NCI-H2171 treated with DMSO at 0.1 percent for 48 hours (cell line): ENCODE data around the gene CITED1.
A peak's percentile ranks its signal among the peaks of the same experiment; 100 is the strongest.

Experiments used
- DNase-seq: peaks from one replicate; lab custom pipeline; 2025; lab: John Stamatoyannopoulos, UW

CITED1 gene

DNA sequence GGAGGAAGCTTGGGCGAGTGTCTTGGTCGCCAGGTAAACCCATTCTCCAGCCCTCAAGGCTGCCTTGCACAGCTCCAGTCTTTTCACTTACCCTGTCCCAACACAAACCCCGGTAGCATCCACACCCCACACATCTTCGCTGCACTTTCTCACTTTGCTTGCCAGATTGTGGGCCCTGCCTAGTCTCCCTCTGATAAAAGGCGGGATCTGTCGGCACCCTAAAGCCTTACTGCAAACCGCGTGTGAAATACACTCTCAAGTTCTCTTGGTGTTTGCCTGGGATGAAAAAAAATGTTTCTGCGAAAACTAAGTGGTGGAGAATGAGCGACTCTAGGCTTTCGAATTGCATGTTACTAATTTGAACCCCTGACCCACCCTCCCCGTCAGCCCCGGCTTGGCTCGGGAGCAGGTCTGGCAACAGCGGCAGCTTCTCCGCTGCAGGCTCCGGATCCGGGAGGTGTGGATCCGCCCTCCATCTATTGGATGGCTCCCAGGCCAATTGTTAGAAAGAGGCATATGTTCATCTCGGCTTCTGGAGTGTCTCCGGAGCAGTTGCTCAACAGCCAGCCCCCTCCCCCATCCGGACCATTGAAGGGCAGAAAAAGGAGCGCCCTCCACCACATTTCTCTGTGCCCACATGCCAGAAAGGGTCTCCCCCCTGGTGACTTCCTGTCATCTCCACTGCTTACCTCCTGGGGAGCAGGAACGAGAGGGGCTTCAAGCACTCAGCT is 3.0 kb upstream of the CITED1 start:
- DNase-seq: peak; percentile 81

- no peak for DNase-seq
Observed at GRCh38 chrX:72308209-72308565, 2.5 kb upstream of the CITED1 start.

DNA sequence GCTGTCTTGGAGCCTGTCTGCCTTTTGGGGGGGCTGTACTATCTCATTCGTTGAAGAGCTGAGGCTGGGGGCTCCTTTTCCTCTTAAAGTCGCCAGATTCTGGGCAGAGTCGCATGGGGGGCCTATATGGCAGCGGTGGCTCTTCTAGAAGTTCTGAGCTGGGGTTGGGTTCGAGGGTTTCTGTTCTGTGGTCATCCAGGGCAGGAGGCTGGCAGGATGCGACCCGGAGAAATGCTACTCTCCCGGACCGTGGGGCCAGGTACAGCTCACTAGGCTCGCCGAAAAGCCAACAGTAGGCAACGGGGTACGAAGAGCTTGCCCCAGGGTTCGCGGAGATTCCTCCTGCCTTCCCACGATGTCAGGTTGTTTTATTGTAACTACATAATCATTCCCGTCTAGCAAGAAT is 1.9 kb upstream of the CITED1 start:
- DNase-seq: no peak

DNA sequence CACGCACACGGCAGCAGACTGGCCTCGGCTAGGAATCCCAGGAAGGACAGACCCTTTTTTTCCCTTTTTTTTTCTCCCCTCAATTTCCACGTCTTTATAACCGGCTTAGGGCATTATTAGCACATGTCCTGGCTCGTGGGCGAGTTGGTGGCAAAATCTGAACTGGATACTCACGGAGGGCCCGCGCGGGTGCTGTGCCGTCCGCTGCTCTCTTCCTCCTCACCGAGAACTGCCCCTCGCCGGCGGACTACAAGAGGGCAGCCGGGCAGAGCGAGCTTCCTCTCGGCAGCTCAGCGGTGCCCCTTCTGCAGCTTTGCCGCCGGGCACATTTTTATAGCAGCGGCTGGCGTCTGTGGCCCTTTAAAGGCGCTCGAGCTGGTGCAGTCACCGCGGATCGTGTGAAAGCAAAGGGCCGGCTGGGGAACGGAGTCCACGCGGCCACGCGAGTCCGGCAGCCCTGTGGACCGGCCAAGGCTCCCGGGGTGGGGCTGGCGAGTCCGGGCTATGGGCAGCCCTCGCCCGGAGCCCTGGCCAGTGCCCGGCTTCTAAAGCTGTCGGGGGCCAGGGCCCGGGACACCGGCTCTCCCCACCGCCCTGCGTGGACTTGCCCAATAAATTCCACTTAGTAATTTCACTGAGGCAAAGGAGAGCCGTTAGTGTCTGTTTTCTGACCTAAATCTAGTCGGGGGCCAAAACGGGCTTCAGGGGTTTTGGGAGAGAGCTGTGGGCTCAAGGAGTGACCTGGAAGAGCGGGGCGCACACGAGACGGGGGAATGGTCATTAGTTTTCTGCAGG is 1.3 kb upstream of the CITED1 start:
- peak; percentile 82 for DNase-seq

- no peak for DNase-seq
Observed at GRCh38 chrX:72306085-72306801, 529 bp upstream of the CITED1 start.

- no peak for DNase-seq
Observed at GRCh38 chrX:72304877-72305276, 837 bp downstream of the CITED1 start.

DNA sequence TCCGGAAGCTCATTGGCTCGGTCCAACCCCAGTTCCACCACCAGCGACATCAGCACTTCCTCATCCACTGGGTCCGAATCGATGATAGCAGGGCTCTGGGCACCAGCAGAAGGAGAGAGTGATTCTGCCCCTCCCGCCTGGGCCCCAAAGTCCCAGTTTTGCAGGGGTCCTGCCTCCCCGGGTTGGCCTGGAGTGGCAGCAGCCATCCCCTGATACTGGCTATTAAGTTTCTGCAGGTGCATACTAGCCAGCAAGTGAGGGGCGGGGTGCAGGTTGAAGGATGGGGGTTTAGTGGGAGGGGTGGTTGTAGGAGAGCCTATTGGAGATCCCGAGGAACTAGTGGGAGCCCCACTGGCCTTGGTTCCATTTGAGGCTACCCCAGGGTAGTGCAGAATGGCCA is 3.9 kb downstream of the CITED1 start:
- no peak for DNase-seq

- DNase-seq: no peak
Observed at GRCh38 chrX:72299891-72300630, 5.7 kb downstream of the CITED1 start.

- no peak for DNase-seq
Observed at GRCh38 chrX:72297953-72298730, 7.6 kb downstream of the CITED1 start.

GRCh38 chrX:72296991-72297390 is 8.7 kb downstream of the CITED1 start:
- DNase-seq: no peak

DNA sequence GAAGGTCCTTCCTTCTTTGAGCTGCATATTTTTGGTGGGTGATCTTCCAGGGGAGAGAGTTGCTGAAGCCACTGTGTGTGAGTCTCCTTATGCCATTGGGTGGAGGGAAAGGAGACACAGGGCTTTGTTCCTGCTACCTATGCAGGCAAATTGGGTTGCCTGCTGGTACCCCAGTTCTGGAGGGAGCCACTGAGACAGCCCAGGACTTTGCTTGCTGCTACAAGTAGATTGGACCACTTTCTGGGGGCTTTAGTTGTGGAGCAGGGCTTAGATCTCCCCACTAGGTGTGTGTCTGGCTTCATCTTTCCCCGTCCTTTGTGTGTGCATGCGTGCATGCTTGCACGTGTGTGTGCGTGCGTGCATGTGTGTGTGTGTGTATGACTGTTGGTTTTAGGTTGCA is 10.0 kb downstream of the CITED1 start:
- DNase-seq: no peak

GRCh38 chrX:72294497-72294896 is 11.2 kb downstream of the CITED1 start:
- DNase-seq: no peak

- DNase-seq: no peak
Observed at GRCh38 chrX:72282302-72282701, 23.4 kb downstream of the CITED1 start.

- DNase-seq: no peak
Observed at GRCh38 chrX:72280321-72280845, 25.3 kb downstream of the CITED1 start.

DNA sequence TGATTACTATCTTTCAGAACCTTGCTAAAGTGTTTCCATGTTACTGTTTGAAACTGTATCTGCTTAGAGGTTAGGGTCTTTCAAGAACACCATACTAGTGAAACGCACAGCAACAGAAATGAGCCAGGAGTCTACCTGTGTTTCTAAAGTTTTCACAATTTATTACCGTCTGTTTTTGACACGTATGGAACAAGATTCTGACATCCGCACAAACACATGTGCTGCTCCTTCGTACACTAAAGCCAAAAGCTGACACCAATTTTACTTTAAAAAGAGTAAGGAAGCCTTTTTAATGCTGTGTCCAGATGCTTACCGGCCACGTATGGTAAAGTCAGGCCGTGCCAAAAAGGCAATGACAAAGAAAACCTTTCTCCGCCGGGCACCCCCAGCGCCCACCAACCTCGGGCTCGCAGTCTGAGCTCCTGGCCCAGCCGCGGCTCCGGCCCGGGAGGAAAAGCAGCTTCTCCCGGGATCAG is 29.2 kb downstream of the CITED1 start:
- no peak for DNase-seq

DNA sequence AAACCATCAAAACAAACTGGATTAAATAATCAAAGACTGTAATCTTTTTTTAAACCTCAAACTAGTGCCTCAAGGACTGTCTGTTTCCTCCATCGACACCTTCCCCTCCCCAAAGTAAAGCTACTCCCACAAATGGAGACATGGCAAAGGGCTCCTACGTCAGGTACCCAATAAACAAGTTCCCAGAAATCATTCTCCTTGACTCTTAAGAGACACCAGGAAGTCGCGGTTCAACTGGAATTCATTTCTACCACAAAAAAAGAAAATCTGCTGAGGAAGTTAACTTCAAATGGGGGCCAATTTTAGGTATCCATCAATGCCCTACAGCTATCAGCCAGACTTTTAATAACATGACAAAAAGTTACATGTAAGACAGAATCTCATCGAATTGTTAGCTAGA is 31.2 kb downstream of the CITED1 start:
- no peak for DNase-seq

GRCh38 chrX:72273718-72274117 is 32.0 kb downstream of the CITED1 start:
- DNase-seq: no peak

GRCh38 chrX:72272868-72273267 is 32.8 kb downstream of the CITED1 start:
- no peak for DNase-seq

- DNase-seq: peak; percentile 72
Observed at GRCh38 chrX:72271812-72272211, 33.9 kb downstream of the CITED1 start.

GRCh38 chrX:72271091-72271788 is 34.5 kb downstream of the CITED1 start:
- no peak for DNase-seq
